ENCODE data around the gene TMEM200C.
"Not testable (repeated sequence)": the region's sequence is repeated elsewhere in the genome, so short reads cannot be mapped to it uniquely, and the experiment has no call there.

The TMEM200C gene

GRCh38 chr18:5891854-5892215 is 3.5 kb downstream of the TMEM200C start:
- no peak for DNase-seq

GRCh38 chr18:5891184-5891853 is 4.0 kb downstream of the TMEM200C start:
- no peak for DNase-seq

GRCh38 chr18:5890331-5891183 is 4.8 kb downstream of the TMEM200C start:
- peak; percentile 11 for DNase-seq

GRCh38 chr18:5885361-5885760 is 10.0 kb downstream of the TMEM200C start:
- no peak for DNase-seq

GRCh38 chr18:5884375-5884774 is 10.9 kb downstream of the TMEM200C start:
- no peak for DNase-seq

GRCh38 chr18:5879479-5879882 is 15.8 kb downstream of the TMEM200C start:
- peak; percentile 52 for DNase-seq

- DNase-seq = no peak
Observed at GRCh38 chr18:5876891-5877290, 18.4 kb downstream of the TMEM200C start.

GRCh38 chr18:5874336-5874735 is 21.0 kb downstream of the TMEM200C start:
- no peak for DNase-seq

- no peak for DNase-seq
Observed at GRCh38 chr18:5872886-5873285, 22.4 kb downstream of the TMEM200C start.

- DNase-seq = no peak
Observed at GRCh38 chr18:5871426-5871825, 23.9 kb downstream of the TMEM200C start.

- DNase-seq = peak; percentile 80
Observed at GRCh38 chr18:5868218-5868854, 27.0 kb downstream of the TMEM200C start.

GRCh38 chr18:5865521-5865920 is 29.8 kb downstream of the TMEM200C start:
- DNase-seq = no peak

- DNase-seq = not testable (repeated sequence)
Observed at GRCh38 chr18:5862127-5862526, 33.2 kb downstream of the TMEM200C start.

GRCh38 chr18:5857180-5857579 is 38.1 kb downstream of the TMEM200C start:
- DNase-seq = no peak

- DNase-seq = no peak
Observed at GRCh38 chr18:5853253-5853652, 42.1 kb downstream of the TMEM200C start.

GRCh38 chr18:5851998-5852397 is 43.3 kb downstream of the TMEM200C start:
- no peak for DNase-seq

GRCh38 chr18:5842653-5843052 is 52.7 kb downstream of the TMEM200C start:
- DNase-seq = no peak

- no peak for DNase-seq
Observed at GRCh38 chr18:5841518-5841917, 53.8 kb downstream of the TMEM200C start.

- DNase-seq = no peak
Observed at GRCh38 chr18:5840547-5840946, 54.8 kb downstream of the TMEM200C start.

- DNase-seq = no peak
Observed at GRCh38 chr18:5840025-5840424, 55.3 kb downstream of the TMEM200C start.

GRCh38 chr18:5839102-5839501 is 56.2 kb downstream of the TMEM200C start:
- no peak for DNase-seq

All from fibroblast of skin of right quadriceps (primary cell).